ES-I3 (cell line): ENCODE measurements around the gene DOLPP1.
"Not testable (repeated sequence)": the region's sequence is repeated elsewhere in the genome, so short reads cannot be mapped to it uniquely, and the experiment has no call there.

Source experiments
- H3K36me3 ChIP-seq: 2 replicates; pipeline ENCODE4 v1.6.1; 2013; ENCODE audit warnings: mild to moderate bottlenecking, low read length, control low read depth, moderate library complexity; ENCODE audit not compliant: insufficient read depth
- H3K4me1 ChIP-seq: 2 replicates; pipeline ENCODE4 v1.6.1; 2013; ENCODE audit warnings: mild to moderate bottlenecking, control low read depth, low read length; ENCODE audit not compliant: insufficient read depth
- H3K9ac ChIP-seq: 2 replicates; pipeline ENCODE4 v1.6.1; 2013; ENCODE audit warnings: low read depth, mild to moderate bottlenecking, low read length, moderate library complexity
- H3K9me3 ChIP-seq: 2 replicates; pipeline ENCODE4 v1.6.1; 2013; ENCODE audit warnings: mild to moderate bottlenecking, low read length, moderate library complexity; ENCODE audit not compliant: control insufficient read depth, insufficient read depth

The DOLPP1 gene

GRCh38 chr9:129108083-129108804, 27.3 kb downstream of the DOLPP1 start:
- H3K9me3 ChIP-seq: no peaks in the 10 kb centered on the region
- H3K9ac ChIP-seq: no peak overlapping the region
- H3K36me3 ChIP-seq: no peaks in the 10 kb centered on the region
- H3K4me1 ChIP-seq: no peaks in the 10 kb centered on the region

- Histone ChIP-seq H3K36me3 (no peaks in the 10 kb centered on the region), H3K9me3 (no peaks in the 10 kb centered on the region), H3K4me1 (no peaks in the 10 kb centered on the region), H3K9ac (no peak overlapping the region)
Observed at GRCh38 chr9:129108805-129109536, 28.1 kb downstream of the DOLPP1 start.

GRCh38 chr9:129109537-129109903, 28.6 kb downstream of the DOLPP1 start:
- Histone ChIP-seq H3K4me1 (no peaks in the 10 kb centered on the region), H3K36me3 (no peaks in the 10 kb centered on the region), H3K9ac (no peak overlapping the region), H3K9me3 (no peaks in the 10 kb centered on the region)

GRCh38 chr9:129109952-129110739, 29.2 kb downstream of the DOLPP1 start:
- Histone ChIP-seq H3K36me3 (no peaks in the 10 kb centered on the region), H3K9ac (peak overlapping the region; percentile 81), H3K4me1 (no peaks in the 10 kb centered on the region), H3K9me3 (no peaks in the 10 kb centered on the region)

- no peaks in the 10 kb centered on the region for H3K4me1 ChIP-seq
Observed at GRCh38 chr9:129110740-129111527, 30.0 kb downstream of the DOLPP1 start, which contains the start of the genes CRAT and PTPA. Gene CRAT, minus strand, starts transcription at chr9:129110793. Its CDS starts 284 bp downstream, at chr9:129110509. Gene PTPA, plus strand, starts transcription at chr9:129111415. Its CDS starts 186 bp downstream, at chr9:129111601.

GRCh38 chr9:129111528-129112151, 30.7 kb downstream of the DOLPP1 start:
- H3K9ac ChIP-seq: peak overlapping the region; percentile 98
- H3K36me3 ChIP-seq: no peaks in the 10 kb centered on the region
- no peaks in the 10 kb centered on the region for H3K9me3 ChIP-seq
- H3K4me1 ChIP-seq: no peaks in the 10 kb centered on the region

More at GRCh38 chr9:129110740-129111527, 30.0 kb downstream of the DOLPP1 start, which contains the start of the genes CRAT and PTPA:
- Histone ChIP-seq H3K9ac (peak within 1 kb of the TSS; percentile 98), H3K36me3 (no peaks in the 10 kb centered on the region), H3K9me3 (no peaks in the 10 kb centered on the region)

GRCh38 chr9:129112526-129112925, 31.6 kb downstream of the DOLPP1 start:
- H3K4me1 ChIP-seq, H3K36me3 ChIP-seq, H3K9me3 ChIP-seq: not testable (repeated sequence)
- H3K9ac ChIP-seq: peak overlapping the region; percentile 98; the same call in 1 of the 2 replicates

GRCh38 chr9:129113645-129114304, 32.9 kb downstream of the DOLPP1 start:
- Histone ChIP-seq H3K9me3 (no peaks in the 10 kb centered on the region), H3K4me1 (no peaks in the 10 kb centered on the region), H3K36me3 (no peaks in the 10 kb centered on the region), H3K9ac (no peak overlapping the region)

GRCh38 chr9:129118799-129119198, 37.9 kb downstream of the DOLPP1 start:
- H3K9me3 ChIP-seq: no peaks in the 10 kb centered on the region
- H3K36me3 ChIP-seq: no peaks in the 10 kb centered on the region; the same call in 1 of the 2 replicates
- H3K9ac ChIP-seq: no peak overlapping the region
- no peaks in the 10 kb centered on the region for H3K4me1 ChIP-seq

- no peak overlapping the region for H3K9ac ChIP-seq
- H3K36me3 ChIP-seq: no peaks in the 10 kb centered on the region; the same call in 1 of the 2 replicates
- no peaks in the 10 kb centered on the region for H3K9me3 ChIP-seq
- no peaks in the 10 kb centered on the region for H3K4me1 ChIP-seq
Observed at GRCh38 chr9:129121483-129121882, 40.6 kb downstream of the DOLPP1 start.

- H3K9ac ChIP-seq: no peak overlapping the region
- H3K4me1 ChIP-seq: peaks cover 4% of the 10 kb centered on the region
- no peaks in the 10 kb centered on the region for H3K9me3 ChIP-seq
- H3K36me3 ChIP-seq: no peaks in the 10 kb centered on the region; the same call in 1 of the 2 replicates
Observed at GRCh38 chr9:129122133-129122532, 41.2 kb downstream of the DOLPP1 start.

GRCh38 chr9:129122976-129123375, 42.1 kb downstream of the DOLPP1 start:
- not testable (repeated sequence) for H3K4me1 ChIP-seq, H3K36me3 ChIP-seq

GRCh38 chr9:129124506-129125069, 43.7 kb downstream of the DOLPP1 start:
- Histone ChIP-seq H3K4me1 (peaks cover 10% of the 10 kb centered on the region), H3K36me3 (peaks cover 5% of the 10 kb centered on the region), H3K9ac (no peak overlapping the region), H3K9me3 (no peaks in the 10 kb centered on the region)

More at GRCh38 chr9:129122976-129123375, 42.1 kb downstream of the DOLPP1 start:
- not testable (repeated sequence) for H3K9me3 ChIP-seq, H3K9ac ChIP-seq
